ENCODE results near the gene MAL.
"Not testable (repeated sequence)": the region's sequence is repeated elsewhere in the genome, so short reads cannot be mapped to it uniquely, and the experiment has no call there.

Gene MAL

GRCh38 chr2:95032868-95033603 lies 7.5 kb downstream of the MAL start:
- DNase-seq (ENCODE audit: low read depth, low spot score) = no peak

DNA sequence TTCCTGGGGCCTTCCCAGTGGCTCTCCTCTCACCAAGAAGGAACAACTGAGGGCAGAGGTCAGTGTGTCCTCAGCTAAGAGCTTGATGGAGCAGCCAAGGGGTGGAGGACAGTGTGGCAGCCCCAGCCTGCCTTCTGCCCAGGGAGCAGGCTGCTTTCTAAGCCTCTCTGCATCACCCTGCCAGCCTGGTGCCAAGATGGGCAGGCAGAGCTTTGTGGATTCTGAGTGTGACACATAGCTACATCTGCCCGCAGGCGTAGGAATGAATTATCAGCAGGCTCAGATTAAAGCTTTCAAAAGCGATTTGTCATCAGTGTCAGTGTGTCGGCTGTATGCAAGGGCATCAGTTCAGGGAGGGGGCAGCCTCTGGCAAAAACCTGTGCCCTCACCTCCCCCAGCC lies 8.7 kb downstream of the MAL start:
- no peak for DNase-seq (ENCODE audit: low read depth, low spot score)

GRCh38 chr2:95034818-95035217 lies 9.3 kb downstream of the MAL start:
- no peak for DNase-seq (ENCODE audit: low read depth, low spot score)

GRCh38 chr2:95036596-95037383 lies 11.3 kb downstream of the MAL start:
- DNase-seq (ENCODE audit: low read depth, low spot score) = no peak

DNA sequence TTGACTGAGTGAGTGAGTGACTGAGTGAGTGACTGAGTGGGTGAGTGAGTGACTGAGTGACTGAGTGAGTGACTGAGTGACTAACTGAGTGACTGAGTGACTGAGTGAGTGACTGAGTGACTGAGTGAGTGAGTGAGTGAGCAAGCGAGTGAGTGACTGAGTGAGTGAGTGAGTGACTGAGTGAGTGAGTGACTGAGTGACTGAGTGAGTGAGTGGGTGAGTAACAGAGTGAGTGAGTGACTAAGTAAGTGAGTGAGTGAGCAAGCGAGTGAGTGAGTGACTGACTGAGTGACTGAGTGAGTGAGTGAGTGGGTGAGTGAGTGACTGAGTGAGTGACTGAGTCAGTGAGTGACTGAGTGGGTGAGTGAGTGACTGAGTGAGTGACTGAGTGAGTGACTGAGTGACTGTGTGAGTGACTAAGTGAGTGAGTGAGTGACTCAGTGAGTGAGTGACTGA lies 11.9 kb downstream of the MAL start:
- DNase-seq (ENCODE audit: low read depth, low spot score) = no peak

DNA sequence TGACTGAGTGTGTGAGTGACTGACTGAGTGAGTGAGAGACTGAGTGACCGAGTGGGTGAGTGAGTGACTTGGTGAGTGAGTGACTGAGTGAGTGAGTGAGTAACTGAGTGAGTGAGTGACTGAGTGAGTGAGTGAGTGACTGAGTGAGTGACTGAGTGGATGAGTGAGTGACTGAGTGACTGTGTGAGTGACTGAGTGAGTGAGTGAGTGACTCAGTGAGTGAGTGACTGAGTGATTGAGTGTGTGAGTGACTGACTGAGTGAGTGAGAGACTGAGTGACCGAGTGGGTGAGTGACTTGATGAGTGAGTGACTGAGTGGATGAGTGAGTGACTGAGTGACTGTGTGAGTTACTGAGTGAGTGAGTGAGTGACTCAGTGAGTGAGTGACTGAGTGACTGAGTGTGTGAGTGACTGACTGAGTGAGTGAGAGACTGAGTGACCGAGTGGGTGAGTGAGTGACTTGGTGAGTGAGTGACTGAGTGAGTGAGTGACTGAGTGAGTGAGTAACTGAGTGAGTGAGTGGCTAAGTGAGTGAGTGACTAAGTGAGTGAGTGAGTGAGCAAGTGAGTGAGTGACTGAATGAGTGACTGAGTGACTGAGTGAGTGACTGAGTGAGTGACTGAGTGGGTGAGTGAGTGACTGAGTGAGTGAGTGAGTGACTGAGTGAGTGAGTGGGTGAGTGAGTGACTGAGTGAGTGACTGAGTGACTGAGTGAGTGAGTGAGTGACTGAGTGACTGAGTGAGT lies 12.5 kb downstream of the MAL start:
- not testable (repeated sequence) for DNase-seq (ENCODE audit: low read depth, low spot score)

- no peak for DNase-seq (ENCODE audit: low read depth, low spot score)
Observed at GRCh38 chr2:95038635-95039298, 13.3 kb downstream of the MAL start.

- DNase-seq (ENCODE audit: low read depth, low spot score) = no peak
Observed at GRCh38 chr2:95039363-95039762, 13.9 kb downstream of the MAL start.

- DNase-seq (ENCODE audit: low read depth, low spot score) = no peak
Observed at GRCh38 chr2:95039978-95040377, 14.5 kb downstream of the MAL start.

DNA sequence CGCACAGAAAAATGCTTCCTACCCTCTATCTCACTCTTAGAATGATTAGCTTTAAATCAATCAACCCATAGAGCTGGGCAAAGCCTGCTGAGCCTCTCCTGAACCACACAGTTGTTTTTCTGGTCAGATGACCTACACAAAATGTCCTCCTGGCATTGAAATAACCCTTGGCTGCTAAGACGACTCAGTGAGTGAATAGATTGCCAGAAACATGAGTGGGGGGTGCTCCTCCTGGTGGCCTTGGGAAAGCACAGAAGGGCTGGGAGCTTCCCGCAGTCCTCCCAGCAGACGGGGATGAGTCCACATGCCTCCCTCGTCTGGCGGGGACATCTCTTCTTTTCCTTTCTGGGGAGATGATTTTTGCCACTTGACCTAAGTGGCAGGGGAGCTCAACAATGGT lies 14.9 kb downstream of the MAL start:
- DNase-seq (ENCODE audit: low read depth, low spot score) = no peak

DNA sequence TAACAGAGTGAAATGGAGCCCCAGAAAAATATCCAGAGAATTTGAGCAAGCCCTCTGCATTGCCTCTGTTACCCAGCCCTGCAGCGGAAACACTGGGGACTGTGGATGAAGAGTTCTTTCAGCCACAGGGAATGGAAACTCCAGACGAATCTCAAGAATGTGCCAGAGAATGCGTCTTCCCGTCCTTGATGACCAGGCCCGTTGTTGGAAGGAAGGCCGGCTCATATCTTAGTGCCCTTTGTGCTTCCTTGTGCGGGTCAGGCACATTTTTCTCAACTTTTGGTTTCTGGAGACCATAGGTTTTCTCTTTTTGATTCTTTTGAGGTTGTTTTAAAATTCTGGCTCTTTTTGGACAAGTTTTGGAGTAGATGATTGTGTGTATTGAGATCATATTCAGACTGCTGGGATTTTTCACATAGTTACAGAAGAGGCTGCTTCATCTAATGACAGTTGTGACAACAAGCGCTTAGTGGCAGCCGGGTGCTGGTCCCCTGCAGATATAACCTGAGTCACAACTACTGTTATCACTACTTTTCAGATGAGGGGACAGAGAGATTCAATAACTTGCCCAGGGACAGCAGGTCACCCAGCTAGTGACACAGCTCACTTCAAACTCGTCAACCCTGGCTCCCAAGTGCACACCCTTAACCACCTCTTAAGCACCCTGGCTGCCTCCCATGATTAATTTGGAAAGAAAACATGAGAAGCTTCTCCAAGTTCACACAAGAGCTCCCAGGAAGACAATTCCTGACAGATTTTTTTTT lies 15.7 kb downstream of the MAL start:
- no peak for DNase-seq (ENCODE audit: low read depth, low spot score)

DNA sequence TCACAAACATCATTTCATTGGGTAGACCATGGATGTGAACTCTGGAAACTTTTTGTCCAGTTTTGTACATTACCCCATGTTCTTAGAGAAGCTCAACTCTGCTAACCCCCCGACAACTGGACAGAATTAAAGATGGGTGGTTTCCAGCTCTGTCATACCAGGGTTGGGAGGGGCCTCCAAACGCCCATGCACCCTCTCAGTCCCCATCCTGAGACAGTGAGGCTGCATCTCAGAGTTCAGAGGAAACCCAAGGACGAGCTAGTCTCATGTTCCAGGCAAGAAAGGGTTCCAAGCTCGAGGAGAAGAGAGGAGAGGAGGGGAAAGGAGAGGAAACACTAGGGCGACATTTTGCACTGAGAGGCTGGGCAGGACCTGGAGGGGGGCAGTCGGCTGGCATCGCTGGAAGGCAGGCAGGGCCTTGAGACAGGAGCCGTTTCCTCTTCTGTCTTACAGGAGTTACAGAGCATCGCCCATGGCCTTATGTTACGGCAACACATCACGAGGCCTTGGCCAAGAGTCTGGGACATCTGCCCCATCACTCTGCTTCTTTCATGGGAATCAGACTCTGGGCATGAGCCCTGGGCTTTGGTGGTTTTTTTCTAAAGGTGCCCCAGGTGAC lies 16.4 kb downstream of the MAL start:
- no peak for DNase-seq (ENCODE audit: low read depth, low spot score)

GRCh38 chr2:95042472-95043271 lies 17.2 kb downstream of the MAL start:
- DNase-seq (ENCODE audit: low read depth, low spot score) = no peak

GRCh38 chr2:95043300-95044093 lies 18.0 kb downstream of the MAL start:
- no peak for DNase-seq (ENCODE audit: low read depth, low spot score)

- DNase-seq (ENCODE audit: low read depth, low spot score) = no peak
Observed at GRCh38 chr2:95044601-95045000, 19.1 kb downstream of the MAL start.

DNA sequence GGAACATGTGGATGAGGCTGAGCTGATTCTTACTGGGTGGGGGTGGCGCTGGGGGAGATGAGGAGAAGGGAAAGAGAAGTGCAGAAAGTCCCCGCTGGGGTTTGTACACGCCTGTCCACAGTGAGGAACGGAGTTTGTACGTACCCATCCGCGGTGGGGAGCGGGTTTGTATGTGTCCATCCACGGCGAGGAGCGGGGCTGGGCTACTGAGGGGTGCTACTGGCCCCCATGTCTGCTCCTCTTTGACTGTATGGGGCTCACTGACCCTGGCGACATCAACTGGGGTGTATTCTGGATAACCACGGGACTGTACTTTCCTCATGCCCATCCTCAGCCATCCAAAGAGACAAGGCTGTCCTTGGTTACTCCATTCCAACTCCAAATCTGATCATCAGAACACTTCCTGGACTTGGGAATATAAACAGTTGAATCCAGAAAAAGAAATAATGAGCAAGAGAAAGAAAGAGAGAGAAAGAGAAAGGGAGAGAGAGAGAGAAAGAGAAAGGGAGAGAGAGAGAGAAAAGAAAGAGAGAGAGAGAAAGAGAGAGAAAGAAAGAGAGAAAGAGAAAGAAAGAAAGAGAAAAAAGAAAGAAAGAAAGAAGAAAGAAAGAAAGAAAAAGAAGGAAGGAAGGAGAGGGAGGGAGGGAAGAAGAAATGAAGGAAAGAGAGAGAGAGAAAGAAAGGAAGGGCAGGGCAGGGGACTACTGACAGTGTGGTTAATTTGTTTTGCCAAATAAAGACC lies 21.0 kb downstream of the MAL start:
- DNase-seq (ENCODE audit: low read depth, low spot score) = no peak

DNA sequence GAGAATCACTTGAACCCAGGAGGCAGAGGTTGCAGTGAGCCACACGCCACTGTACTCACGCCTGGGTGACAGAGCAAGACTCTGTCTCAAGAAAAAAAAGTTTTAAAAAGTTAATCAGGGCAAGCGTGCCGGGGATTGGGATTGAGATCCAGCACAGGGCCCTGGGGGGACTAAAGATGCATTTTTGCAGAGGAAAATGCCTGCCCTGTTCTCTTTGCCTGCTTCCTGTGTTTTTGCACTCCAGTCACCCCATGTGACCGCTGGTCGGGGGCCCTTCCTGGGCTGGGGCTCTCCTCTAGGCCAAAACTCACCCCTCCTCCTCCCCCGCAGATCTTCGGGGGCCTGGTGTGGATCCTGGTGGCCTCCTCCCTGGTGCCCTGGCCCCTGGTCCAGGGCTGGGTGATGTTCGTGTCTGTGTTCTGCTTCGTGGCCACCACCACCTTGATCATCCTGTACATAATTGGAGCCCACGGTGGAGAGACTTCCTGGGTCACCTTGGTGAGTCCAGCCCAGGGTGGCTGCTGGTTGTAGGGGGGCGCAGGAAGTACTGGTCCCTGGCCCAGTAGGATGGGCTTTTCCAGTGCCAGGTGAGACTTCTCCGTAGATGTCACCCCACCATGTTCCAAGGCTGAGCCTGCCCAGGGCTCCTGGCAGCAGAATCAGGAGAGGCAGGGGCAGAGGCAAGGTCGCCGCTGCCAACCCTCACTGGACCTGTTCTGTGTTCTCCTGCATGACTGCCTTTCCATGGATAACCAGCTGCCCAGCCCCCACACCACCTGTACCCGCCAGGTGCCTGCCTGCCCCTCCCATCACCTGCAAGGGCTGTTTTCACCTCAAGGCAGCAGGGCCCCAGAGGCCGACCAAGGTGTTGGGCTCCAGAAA lies 22.4 kb downstream of the MAL start:
- DNase-seq (ENCODE audit: low read depth, low spot score) = no peak

Data from ELF-1 (cell line).